Measurements from ENCODE around the gene TIMM17B. TPM values are rescaled to one million over a fixed set of nuclear protein-coding genes. Genes with fewer than 3 reads are reported as not detected.

TIMM17B gene
- 77.8 and 82.4 TPM in 2 replicates for total RNA-seq (2021; fragmentation: NEBNext Ultra II Directional; extraction: Animal tissue kit (Norgen Biotek cat#: 25700))
- 246 and 284 TPM in 2 replicates for polyA plus RNA-seq (2011; rRNA removed)
- polyA plus RNA-seq (2011; cell fraction: cytosol; rRNA removed) = 162 TPM
- polyA plus RNA-seq (2011; cell fraction: nucleus; rRNA removed) = 151 TPM
- polyA plus RNA-seq (2012, experiment 1 of 2) = 68.1 to 113 TPM (median 110 TPM) in 4 replicates
- 173 TPM for polyA plus RNA-seq (2012, experiment 2 of 2)
- 80.8 TPM for polyA plus RNA-seq (2013, experiment 1 of 2)
- 79.0 TPM for polyA plus RNA-seq (2013, experiment 2 of 2)
- 35.8 TPM in 2 replicates for polyA minus RNA-seq (2011; rRNA and poly(A)+ RNA removed)
- 37.3 TPM for polyA minus RNA-seq (2011; cell fraction: cytosol; rRNA and poly(A)+ RNA removed)
- polyA minus RNA-seq (2011; cell fraction: nucleus; rRNA and poly(A)+ RNA removed) = 34.9 TPM
- long read RNA-seq, experiment 1, partial matches to known transcripts = 64 of 77 reads
- long read RNA-seq, experiment 1, other reads (novel, unspliced or antisense) = 9 of 77 reads
- long read RNA-seq, experiment 2, transcript TIMM17B-204 (7 exons, 964 nt) = major isoform, 24 of 270 reads
- long read RNA-seq, experiment 2, partial matches to known transcripts = 237 of 270 reads
- long read RNA-seq, experiment 2, other reads (novel, unspliced or antisense) = 6 of 270 reads

- Histone ChIP-seq H2BK120ac (replicated peaks; ENCODE audit: low read depth, low read length) (no peak within 1 kb of the TSS), H2BK20ac (ENCODE audit: low read length) (no peak within 1 kb of the TSS), H3K18ac (ENCODE audit: extremely low read depth, low read length) (peak within 1 kb of the TSS; percentile 98), H3K79me2 (ENCODE audit: control insufficient read depth in 1 of 2, insufficient read depth in 2 of 2, low read length in 2 of 2) (peaks cover 0 to 24% of the 10 kb centered on the region in 2 experiments; a peak in 2 of 4 replicates), H4K20me1 (replicated peaks in 1 of 2; ENCODE audit: control insufficient read depth in 1 of 2, insufficient read depth in 2 of 2, low read length in 2 of 2) (peaks cover 7 to 8% of the 10 kb centered on the region in 2 experiments), H3K27me3 (replicated peaks in 1 of 4; ENCODE audit: control insufficient read depth in 3 of 4, extremely low read depth in 1 of 4, insufficient read depth in 3 of 4, low read length in 3 of 4) (no peaks in the 10 kb centered on the region), H2AFZ (ENCODE audit: low read length) (no peak within 1 kb of the TSS), H4K8ac (ENCODE audit: extremely low read depth, insufficient read depth, low read length) (peak within 1 kb of the TSS; percentile 92; the same call in 1 of the 2 replicates), H4K5ac (ENCODE audit: insufficient read length, low read depth, low read length) (peak within 1 kb of the TSS; percentile 85), H2BK12ac (ENCODE audit: low read depth, low read length) (0 out of 2 replicates have a peak within 1 kb of the TSS, but pooled peaks have one; percentile 75), H2BK15ac (ENCODE audit: low read length) (no peak within 1 kb of the TSS), H3K9ac (replicated peaks in 1 of 4; ENCODE audit: extremely low read depth in 1 of 4, low read depth in 3 of 4, low read length in 3 of 4) (peak within 1 kb of the TSS; percentile 34 to 95 (median 86)), H3K4me1 (replicated peaks in 1 of 4; ENCODE audit: control insufficient read depth in 3 of 4, insufficient read depth in 4 of 4, low read length in 3 of 4) (peaks cover 0 to 3% (median 2%) of the 10 kb centered on the region in 4 experiments; a peak in 3 of 7 replicates), H3K27ac (ENCODE audit: low read depth, low read length) (peak within 1 kb of the TSS; percentile 95), H2AK5ac (ENCODE audit: low read depth, low read length) (no peak within 1 kb of the TSS), H3K4me2 (ENCODE audit: insufficient read depth in 1 of 2, low read depth in 2 of 2, low read length in 2 of 2) (peak within 1 kb of the TSS; percentile 85 to 94), H3K79me1 (ENCODE audit: low read depth, low read length) (no peaks in the 10 kb centered on the region; the same call in 1 of the 2 replicates), H4K91ac (replicated peaks; ENCODE audit: insufficient read length, low read length) (peak within 1 kb of the TSS; percentile 89), H3K14ac (ENCODE audit: insufficient read length) (no peak within 1 kb of the TSS), H3K9me3 (ENCODE audit: insufficient read depth in 2 of 2, low read depth in 1 of 2, low read length in 1 of 2) (no peaks in the 10 kb centered on the region), H3K4me3 (ENCODE audit: extremely low read depth in 1 of 4, insufficient read depth in 2 of 4, low read depth in 3 of 4, low read length in 4 of 4) (peak within 1 kb of the TSS; percentile 78 to 94 (median 82)), H2BK5ac (ENCODE audit: low read depth, low read length) (peak within 1 kb of the TSS; percentile 97), H3K36me3 (ENCODE audit: control insufficient read depth in 2 of 4, insufficient read depth in 4 of 4, low read length in 3 of 4) (peaks cover 6 to 25% (median 14%) of the 10 kb centered on the region in 4 experiments; a peak in 6 of 8 replicates), H3K56ac (replicated peaks; ENCODE audit: insufficient read length, low read depth, low read length) (peak within 1 kb of the TSS; percentile 93), H3K4ac (replicated peaks; ENCODE audit: insufficient read length, low read depth, low read length) (peak within 1 kb of the TSS; percentile 1), H3K23me2 (ENCODE audit: low read depth, low read length) (peaks cover 5% of the 10 kb centered on the region), H3K23ac (ENCODE audit: insufficient read length) (no peak within 1 kb of the TSS)
- FAIRE-seq (peak; percentile 90), DNase-seq (ENCODE audit: low read depth in 1 of 2, low spot score in 2 of 2) (peak; percentile 77 to 79)
- WGBS, 2 experiments (ENCODE audit: extremely low coverage in 1 of 2, insufficient coverage in 1 of 2, insufficient read length in 1 of 2, insufficient replicate concordance in 2 of 2, low coverage in 1 of 2, low lambda C conversion rate in 2 of 2, missing lambda C conversion rate in 1 of 2) = 1% methylated on average over 27 of the region's 49 CpGs; no CpG with 5 or more reads in 1 of the 2 experiments
- POLR2A ChIA-PET (ENCODE audit: partially characterized antibody) = interaction anchor here (0.6 to 4.7 kb wide), 28 partner anchors 9 to 244 kb away, joined by 3 to 49 read pairs (median 5); partner anchors contain the start of genes HDAC6, KCND1, PCSK1N and SLC35A2
- CTCF ChIA-PET (ENCODE audit: partially characterized antibody) = interaction anchor here (1.0 to 1.4 kb wide), 4 partner anchors 11 to 92 kb away, joined by 3 to 6 read pairs (median 4); no protein-coding TSS in a partner anchor
- peak; percentile 69; the same call in 1 of the 2 replicates for TF ChIP-seq POLR2AphosphoS5 (IDR thresholded peaks at IDR 0.05; ENCODE audit: low read depth, low read length)
- peak in 1 of 2 experiments; percentile 98; a peak in 2 of 3 replicates for TF ChIP-seq EP300 (IDR thresholded peaks at IDR 0.05; ENCODE audit: borderline replicate concordance in 1 of 2, low read depth in 2 of 2, low read length in 2 of 2)
- peak; percentile 23; the same call in 1 of the 2 replicates for TF ChIP-seq EGR1 (IDR thresholded peaks at IDR 0.05; ENCODE audit: borderline replicate concordance, low read depth, low read length)
- peak; percentile 69 for TF ChIP-seq TBP (IDR thresholded peaks at IDR 0.05; ENCODE audit: low read depth, low read length)
- TF ChIP-seq JUND (IDR thresholded peaks at IDR 0.05; ENCODE audit: low read length) = peak; percentile 86
These were observed at the start of gene TIMM17B, which contains the start of gene PQBP1 for GRCh38 chrX:48897625-48898306. Gene TIMM17B (minus strand): TSS chrX:48897768. CDS start chrX:48897749, 19 bp downstream. Gene PQBP1 (plus strand): TSS chrX:48897930. CDS start chrX:48898510, 580 bp downstream.
